ENCODE results near the gene ANAPC1. TPM values are rescaled to one million over a fixed set of nuclear protein-coding genes. Genes with fewer than 3 reads are reported as not detected.
"Not testable (repeated sequence)": the region's sequence is repeated elsewhere in the genome, so short reads cannot be mapped to it uniquely, and the experiment has no call there.

Gene ANAPC1
- total RNA-seq, 2 experiments from 2014 or later: 52.1 to 52.5 TPM

GRCh38 chr2:111912547-111912946 is 28.6 kb upstream of the ANAPC1 start:
- no peak overlapping the region for H3K27ac Mint-ChIP-seq
- H3K4me3 Mint-ChIP-seq: no peak overlapping the region
- POLR2A ChIA-PET: no interaction called here
- no peaks in the 10 kb centered on the region for H3K36me3 Mint-ChIP-seq (ENCODE audit: low read depth)
- peaks cover 3% of the 10 kb centered on the region for H3K27me3 Mint-ChIP-seq
- H3K4me1 Mint-ChIP-seq: no peaks in the 10 kb centered on the region
- no peaks in the 10 kb centered on the region for H3K9me3 Mint-ChIP-seq
- DNase-seq: no peak
- CTCF ChIA-PET: no interaction called here

- H3K27me3 Mint-ChIP-seq; POLR2A ChIA-PET; H3K4me1 Mint-ChIP-seq; H3K9me3 Mint-ChIP-seq; H3K36me3 Mint-ChIP-seq (ENCODE audit: low read depth); H3K27ac Mint-ChIP-seq; DNase-seq; H3K4me3 Mint-ChIP-seq: not testable (repeated sequence)
- CTCF ChIA-PET: interaction anchor here (0.5 kb wide), 1 partner anchor 53 kb away, joined by 3 read pairs; no protein-coding TSS in a partner anchor
Observed at GRCh38 chr2:111911295-111911977, 27.4 kb upstream of the ANAPC1 start.

GRCh38 chr2:111910609-111911277 is 26.8 kb upstream of the ANAPC1 start:
- Mint-ChIP-seq H3K4me1 (peaks cover 12% of the 10 kb centered on the region), H3K27me3 (peaks cover 3% of the 10 kb centered on the region), H3K36me3 (ENCODE audit: low read depth) (no peaks in the 10 kb centered on the region), H3K4me3 (no peak overlapping the region), H3K9me3 (no peaks in the 10 kb centered on the region), H3K27ac (no peak overlapping the region)
- ChIA-PET CTCF (interaction anchor here (0.5 to 1.2 kb wide), 2 partner anchors 8 to 52 kb away, joined by 3 read pairs; no protein-coding TSS in a partner anchor), POLR2A (no interaction called here)
- no peak for DNase-seq

- H3K9me3 Mint-ChIP-seq; POLR2A ChIA-PET; DNase-seq; H3K4me3 Mint-ChIP-seq; H3K27me3 Mint-ChIP-seq; H3K36me3 Mint-ChIP-seq (ENCODE audit: low read depth); H3K27ac Mint-ChIP-seq: not testable (repeated sequence)
- CTCF ChIA-PET: interaction anchor here (1.2 kb wide), 1 partner anchor 9 kb away, joined by 3 read pairs; no protein-coding TSS in a partner anchor
- peaks cover 14% of the 10 kb centered on the region for H3K4me1 Mint-ChIP-seq
Observed at GRCh38 chr2:111909997-111910396, 26.0 kb upstream of the ANAPC1 start.

- H3K9me3 Mint-ChIP-seq: no peaks in the 10 kb centered on the region
- CTCF ChIA-PET: interaction anchor here (1.2 kb wide), 1 partner anchor 10 kb away, joined by 3 read pairs; no protein-coding TSS in a partner anchor
- POLR2A ChIA-PET: no interaction called here
- no peak for DNase-seq
- no peaks in the 10 kb centered on the region for H3K27me3 Mint-ChIP-seq
- no peak overlapping the region for H3K4me3 Mint-ChIP-seq
- peaks cover 14% of the 10 kb centered on the region for H3K4me1 Mint-ChIP-seq
- H3K36me3 Mint-ChIP-seq (ENCODE audit: low read depth): no peaks in the 10 kb centered on the region
- H3K27ac Mint-ChIP-seq: no peak overlapping the region
Observed at GRCh38 chr2:111909079-111909478, 25.1 kb upstream of the ANAPC1 start.

- ChIA-PET POLR2A (no interaction called here), CTCF (no interaction called here)
- no peak overlapping the region for H3K4me3 Mint-ChIP-seq
- DNase-seq: no peak
- H3K9me3 Mint-ChIP-seq: no peaks in the 10 kb centered on the region
- no peaks in the 10 kb centered on the region for H3K27me3 Mint-ChIP-seq
- H3K36me3 Mint-ChIP-seq (ENCODE audit: low read depth): no peaks in the 10 kb centered on the region
- no peak overlapping the region for H3K27ac Mint-ChIP-seq
- peaks cover 14% of the 10 kb centered on the region for H3K4me1 Mint-ChIP-seq
Observed at GRCh38 chr2:111908578-111908977, 24.6 kb upstream of the ANAPC1 start.

GRCh38 chr2:111905990-111906735 is 22.2 kb upstream of the ANAPC1 start:
- H3K4me1 Mint-ChIP-seq: peaks cover 14% of the 10 kb centered on the region
- no peak overlapping the region for H3K4me3 Mint-ChIP-seq
- H3K36me3 Mint-ChIP-seq (ENCODE audit: low read depth): no peaks in the 10 kb centered on the region
- no peak overlapping the region for H3K27ac Mint-ChIP-seq
- H3K27me3 Mint-ChIP-seq: peaks cover 9% of the 10 kb centered on the region
- no peaks in the 10 kb centered on the region for H3K9me3 Mint-ChIP-seq
- ChIA-PET CTCF (interaction anchor here (0.5 to 1.8 kb wide), 3 partner anchors 14 to 138 kb away, joined by 3 to 6 read pairs (median 5); no protein-coding TSS in a partner anchor), POLR2A (interaction anchor here (1.5 kb wide), 1 partner anchor 22 kb away, joined by 5 read pairs; the partner anchor contains the start of gene ANAPC1)
- DNase-seq: no peak

- CTCF ChIA-PET: interaction anchor here (0.6 to 1.8 kb wide), 2 partner anchors 18 to 139 kb away, joined by 3 to 6 read pairs; no protein-coding TSS in a partner anchor
- H3K36me3 Mint-ChIP-seq (ENCODE audit: low read depth); DNase-seq; H3K27ac Mint-ChIP-seq; H3K9me3 Mint-ChIP-seq; H3K4me3 Mint-ChIP-seq: not testable (repeated sequence)
- Mint-ChIP-seq H3K4me1 (peaks cover 14% of the 10 kb centered on the region), H3K27me3 (peaks cover 16% of the 10 kb centered on the region)
- POLR2A ChIA-PET: interaction anchor here (1.5 kb wide), 1 partner anchor 21 kb away, joined by 5 read pairs; the partner anchor contains the start of gene ANAPC1
Observed at GRCh38 chr2:111905475-111905869, 21.5 kb upstream of the ANAPC1 start.

- CTCF ChIA-PET: interaction anchor here (1.8 kb wide), 1 partner anchor 17 kb away, joined by 6 read pairs; no protein-coding TSS in a partner anchor
- POLR2A ChIA-PET: no interaction called here
- H3K4me1 Mint-ChIP-seq: peaks cover 14% of the 10 kb centered on the region
- H3K9me3 Mint-ChIP-seq: no peaks in the 10 kb centered on the region
- no peak overlapping the region for H3K27ac Mint-ChIP-seq
- DNase-seq: no peak
- peaks cover 21% of the 10 kb centered on the region for H3K27me3 Mint-ChIP-seq
- H3K4me3 Mint-ChIP-seq: no peak overlapping the region
- H3K36me3 Mint-ChIP-seq (ENCODE audit: low read depth): no peaks in the 10 kb centered on the region
Observed at GRCh38 chr2:111904726-111905474, 20.9 kb upstream of the ANAPC1 start.

GRCh38 chr2:111903930-111904439 is 20.0 kb upstream of the ANAPC1 start:
- Mint-ChIP-seq H3K36me3 (ENCODE audit: low read depth) (no peaks in the 10 kb centered on the region), H3K4me1 (peaks cover 21% of the 10 kb centered on the region), H3K4me3 (no peak overlapping the region), H3K27ac (no peak overlapping the region), H3K27me3 (peaks cover 31% of the 10 kb centered on the region), H3K9me3 (no peaks in the 10 kb centered on the region)
- CTCF ChIA-PET: no interaction called here
- DNase-seq: no peak
- POLR2A ChIA-PET: no interaction called here

- Mint-ChIP-seq H3K36me3 (ENCODE audit: low read depth) (no peaks in the 10 kb centered on the region), H3K4me1 (peaks cover 22% of the 10 kb centered on the region), H3K27me3 (peaks cover 33% of the 10 kb centered on the region), H3K9me3 (no peaks in the 10 kb centered on the region), H3K4me3 (no peak overlapping the region), H3K27ac (no peak overlapping the region)
- CTCF ChIA-PET: interaction anchor here (0.8 kb wide), 1 partner anchor 11 kb away, joined by 5 read pairs; no protein-coding TSS in a partner anchor
- no peak for DNase-seq
- POLR2A ChIA-PET: no interaction called here
Observed at GRCh38 chr2:111903516-111903915, 19.5 kb upstream of the ANAPC1 start.

GRCh38 chr2:111900859-111901258 is 16.9 kb upstream of the ANAPC1 start:
- POLR2A ChIA-PET: no interaction called here

More at GRCh38 chr2:111900859-111901258, 16.9 kb upstream of the ANAPC1 start:
- Mint-ChIP-seq H3K27ac (no peak overlapping the region), H3K27me3 (peaks cover 42% of the 10 kb centered on the region), H3K4me1 (peaks cover 17% of the 10 kb centered on the region), H3K4me3 (no peak overlapping the region), H3K9me3 (no peaks in the 10 kb centered on the region), H3K36me3 (ENCODE audit: low read depth) (no peaks in the 10 kb centered on the region)
- no peak for DNase-seq
- CTCF ChIA-PET: interaction anchor here (0.8 kb wide), 1 partner anchor 11 kb away, joined by 3 read pairs; no protein-coding TSS in a partner anchor

All from activated CD4-positive, alpha-beta memory T cell treated with anti-CD3 and anti-CD28 coated beads, Interleukin-2, amount 10 ng/mL, durations not matched to agents 7 days and 5 days (primary cell).